Measurements from ENCODE around the gene TALDO1.

The TALDO1 gene

DNA sequence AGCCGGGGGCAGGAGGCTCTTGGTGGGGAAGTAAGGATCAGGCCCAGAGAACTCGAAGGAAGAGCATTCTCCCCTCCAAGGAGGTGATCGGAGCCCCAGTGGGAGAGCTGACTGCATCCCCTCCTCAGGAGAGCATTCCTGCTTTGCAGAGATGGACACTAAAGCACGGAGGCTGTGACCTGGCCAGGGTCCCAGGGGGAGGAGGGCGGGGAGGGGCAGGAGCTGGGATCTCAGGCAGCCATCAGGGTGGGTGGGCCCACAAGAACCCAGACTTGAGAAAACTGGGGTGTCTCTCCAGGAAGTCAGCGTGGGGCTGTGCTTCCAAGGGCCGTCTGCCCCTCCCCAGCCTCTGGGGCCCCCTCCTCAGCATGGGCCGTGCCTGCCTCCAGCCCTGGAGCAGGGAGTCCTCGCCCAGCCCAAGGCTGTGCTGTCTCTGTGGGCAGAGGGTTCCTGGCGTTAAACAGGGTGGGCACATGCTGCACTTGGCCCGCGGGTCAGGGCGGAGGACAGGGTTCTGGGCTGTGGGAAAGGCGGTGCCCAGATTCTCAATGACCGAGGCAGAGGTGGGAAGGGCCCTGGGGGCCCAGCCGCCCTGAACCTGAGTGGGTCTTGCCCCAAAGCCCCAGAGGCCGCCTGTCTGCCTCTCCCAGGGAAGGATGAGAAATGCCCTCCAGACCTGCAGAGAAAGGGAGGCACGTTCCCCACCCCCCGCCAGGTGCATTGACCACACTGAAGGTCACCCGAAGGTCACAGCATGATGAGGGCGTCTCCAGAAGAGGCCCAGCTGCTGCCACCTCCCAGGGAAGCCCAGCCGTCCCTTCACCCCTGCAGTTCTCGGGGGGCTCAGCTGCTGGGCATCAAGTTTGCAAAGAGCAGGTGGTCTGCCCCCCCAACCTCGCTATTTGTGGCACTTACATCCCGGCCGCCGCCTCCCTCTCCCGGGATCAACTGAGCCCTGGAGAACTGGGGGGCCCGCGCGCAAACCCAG lies 42.0 kb downstream of the TALDO1 start:
- no peak for DNase-seq

DNA sequence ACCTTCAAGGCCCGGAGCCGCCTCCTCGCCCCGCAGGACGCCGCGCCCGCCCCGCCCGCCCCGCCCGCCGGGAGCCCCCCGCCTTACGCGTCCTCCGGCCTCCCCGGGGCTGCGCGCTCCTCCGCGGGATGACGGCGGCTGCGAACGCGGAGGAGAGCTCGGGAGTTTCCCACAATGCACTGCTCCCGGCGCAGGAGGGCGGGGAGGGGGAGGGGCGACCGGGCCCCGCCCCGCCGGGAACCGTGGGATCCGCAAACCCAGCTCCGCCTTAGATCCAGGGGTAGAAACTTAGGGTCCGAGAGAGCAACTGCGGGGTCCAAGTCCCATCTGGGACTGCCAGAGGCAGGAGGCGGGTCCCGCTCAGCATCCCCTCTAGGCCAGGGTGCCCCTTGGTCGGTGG lies 42.7 kb downstream of the TALDO1 start, which contains the start of gene CEND1:
Gene CEND1 (minus strand): TSS at position 148 of the 400 bp plus-strand sequence. CDS start 1,514 bp downstream, outside the sequence.
- peak; percentile 30 for DNase-seq

DNA sequence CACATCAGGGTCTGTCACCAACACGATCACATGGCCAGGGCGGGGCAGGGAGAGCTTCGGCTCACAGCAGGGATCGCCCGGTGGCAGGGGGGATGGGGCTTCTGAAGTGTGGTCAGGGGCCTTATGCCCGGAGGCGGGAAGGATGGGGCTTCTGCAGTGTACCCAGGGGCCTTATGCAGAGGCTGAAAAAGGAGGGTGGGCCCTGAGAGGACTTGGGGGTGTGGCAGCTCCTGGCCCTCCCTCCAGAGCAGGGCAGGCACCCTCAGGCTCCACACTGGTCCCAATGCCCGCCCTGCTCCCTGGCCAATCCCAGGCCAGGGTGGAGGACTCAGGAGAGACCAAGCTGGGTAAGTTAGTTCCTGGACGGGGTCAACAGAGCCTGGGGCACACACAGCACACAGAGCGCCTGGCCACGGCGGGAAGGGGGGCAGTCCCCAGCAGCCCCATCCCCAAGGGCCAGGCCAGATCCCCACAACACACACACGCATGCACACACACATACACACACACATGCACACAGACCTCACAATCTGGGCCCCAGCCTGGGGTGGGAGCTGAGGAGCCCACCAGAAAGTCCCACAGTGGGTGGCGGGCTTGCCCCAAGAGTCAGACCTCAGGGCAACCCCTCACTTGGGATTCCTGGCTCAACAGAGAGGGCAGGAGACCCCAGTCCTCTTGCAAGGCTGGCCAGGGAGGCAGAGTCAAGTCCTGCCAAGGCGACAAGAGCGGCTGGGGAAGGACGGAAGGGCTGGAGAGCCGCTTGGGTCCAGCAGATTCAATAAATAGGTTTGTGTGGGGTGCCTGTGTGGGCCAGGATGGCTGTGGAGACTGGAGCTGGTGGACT lies 43.7 kb downstream of the TALDO1 start:
- no peak for DNase-seq

DNA sequence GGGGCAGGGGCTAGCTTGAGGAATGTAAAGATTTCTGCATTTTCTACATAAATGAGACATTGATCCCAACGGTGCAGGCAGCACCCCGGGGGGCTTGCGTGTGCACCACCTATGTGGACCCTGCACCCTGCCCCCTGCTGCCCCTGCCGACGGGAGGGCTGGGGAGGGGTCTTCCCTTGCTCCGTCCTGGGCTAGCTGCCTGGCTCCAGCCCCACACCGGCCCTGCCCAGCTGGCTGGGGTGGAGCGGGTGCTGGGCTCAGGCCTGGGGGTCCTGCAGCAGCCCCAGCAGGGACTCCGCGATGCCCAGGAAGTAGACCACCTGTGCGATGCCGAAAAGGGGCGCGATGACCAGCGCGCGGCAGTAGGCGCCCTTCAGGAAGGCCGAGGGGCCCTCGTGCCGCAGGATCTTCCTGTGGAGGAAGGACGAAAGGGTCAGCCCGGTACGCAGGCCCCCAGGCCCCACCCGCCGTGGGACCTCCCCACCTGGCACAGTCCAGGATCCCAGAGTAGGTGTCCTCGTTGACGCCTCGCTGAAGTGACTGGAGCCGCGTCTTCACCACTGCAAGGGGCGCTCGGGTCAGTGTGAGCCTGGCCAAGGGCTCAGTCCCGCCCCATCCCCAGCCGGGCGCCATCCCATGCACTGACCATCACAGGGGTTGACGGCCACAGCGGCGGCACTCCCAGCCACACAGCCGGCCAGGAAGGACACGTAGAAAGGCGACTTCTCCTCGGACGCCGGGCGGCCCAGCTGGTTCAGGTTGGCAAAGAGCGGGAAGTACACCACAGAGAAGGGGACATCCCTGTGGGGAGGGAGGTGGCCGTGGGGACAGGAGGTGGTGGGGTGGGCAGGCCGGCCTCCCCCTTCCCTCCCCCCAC lies 44.6 kb downstream of the TALDO1 start:
- DNase-seq = no peak

DNA sequence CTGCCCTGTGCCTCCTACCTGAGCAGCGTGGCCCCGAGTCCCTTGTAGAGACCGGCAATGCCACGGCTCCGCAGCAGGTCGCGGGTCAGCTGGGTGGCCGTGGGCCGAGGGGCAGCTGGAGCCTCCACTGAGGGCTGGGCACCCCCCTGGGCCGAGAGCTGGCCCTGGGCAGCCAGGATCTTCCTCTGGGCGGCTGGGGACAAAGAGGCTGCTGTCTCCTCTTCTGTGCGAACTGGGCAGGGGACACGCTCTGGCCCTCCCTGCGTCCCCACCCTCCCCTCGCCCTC lies 45.2 kb downstream of the TALDO1 start:
- no peak for DNase-seq

DNA sequence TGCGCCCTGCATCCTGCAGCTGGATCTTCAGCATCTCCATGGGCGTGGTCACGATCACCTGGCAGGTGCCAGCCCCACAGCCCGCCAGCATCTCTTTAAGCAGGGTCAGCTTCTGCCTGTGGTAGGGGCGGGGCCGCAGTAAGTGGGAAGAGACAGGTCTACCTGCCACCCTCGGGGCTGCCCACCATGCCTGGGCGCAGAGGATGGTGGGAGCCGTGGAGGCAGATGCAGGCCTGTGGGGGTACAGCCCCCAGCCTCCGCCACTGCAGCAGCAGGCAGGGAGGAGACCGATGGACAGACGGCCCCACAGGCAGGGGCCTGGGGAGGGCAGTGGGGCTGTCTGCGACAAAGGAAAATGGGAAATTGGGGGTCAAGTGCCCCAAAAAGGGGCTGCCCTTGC lies 45.6 kb downstream of the TALDO1 start:
- no peak for DNase-seq

DNA sequence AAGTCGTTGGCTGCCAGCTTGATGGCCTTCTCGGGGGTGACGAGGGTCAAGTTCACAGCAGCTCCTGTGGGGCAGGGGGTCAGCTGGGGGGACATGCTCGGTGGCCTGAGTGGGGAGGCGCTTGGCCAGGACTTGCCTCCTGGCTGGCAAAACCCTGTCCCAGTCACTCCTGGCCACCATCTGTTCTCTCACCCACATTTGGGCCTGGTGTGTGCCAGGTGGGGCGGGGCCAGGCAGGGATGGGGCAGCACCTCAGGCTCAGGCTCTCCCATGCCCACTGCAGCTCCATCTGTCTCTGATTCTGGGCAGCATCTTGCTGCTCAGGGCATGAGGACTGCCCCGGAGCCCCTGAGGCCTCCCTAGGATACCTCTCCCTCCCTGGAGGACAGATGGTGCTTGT lies 46.3 kb downstream of the TALDO1 start:
- no peak for DNase-seq

DNA sequence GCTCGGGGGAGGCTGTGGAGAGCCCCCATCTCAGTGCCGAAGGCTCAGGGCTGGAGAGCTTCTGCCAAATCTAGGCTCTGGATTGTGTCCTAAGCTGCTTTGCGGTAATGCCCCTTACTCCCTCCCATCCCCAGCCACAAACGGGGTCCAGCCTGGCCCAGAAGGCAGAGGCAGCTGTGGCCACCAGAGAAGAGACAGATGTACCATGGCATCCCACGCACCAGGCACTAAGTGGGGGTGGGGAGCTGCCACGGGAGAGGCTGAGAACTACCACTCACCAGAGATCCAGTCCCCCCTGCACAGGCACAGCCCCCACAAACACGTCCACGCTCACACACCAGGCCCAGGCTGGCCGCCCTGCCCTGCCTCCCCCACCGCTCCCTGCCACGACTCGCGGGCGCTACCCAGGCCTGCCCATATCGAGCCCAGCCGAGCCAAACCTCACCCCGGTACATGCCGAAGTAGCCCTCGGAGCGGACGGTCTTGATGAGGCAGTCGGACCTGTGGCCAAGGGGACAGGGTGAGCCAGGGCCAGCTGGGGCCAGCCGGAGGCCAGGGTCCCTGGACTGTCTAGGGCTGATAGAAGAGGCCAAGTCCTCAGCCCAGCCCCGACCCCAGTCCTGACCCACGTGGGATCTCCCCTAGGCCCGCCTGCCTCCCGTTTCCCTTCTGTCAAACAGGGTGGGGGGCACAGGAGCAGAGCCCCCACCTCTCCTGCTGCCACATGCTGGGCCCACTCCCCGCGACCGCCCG lies 46.9 kb downstream of the TALDO1 start:
- no peak for DNase-seq

DNA sequence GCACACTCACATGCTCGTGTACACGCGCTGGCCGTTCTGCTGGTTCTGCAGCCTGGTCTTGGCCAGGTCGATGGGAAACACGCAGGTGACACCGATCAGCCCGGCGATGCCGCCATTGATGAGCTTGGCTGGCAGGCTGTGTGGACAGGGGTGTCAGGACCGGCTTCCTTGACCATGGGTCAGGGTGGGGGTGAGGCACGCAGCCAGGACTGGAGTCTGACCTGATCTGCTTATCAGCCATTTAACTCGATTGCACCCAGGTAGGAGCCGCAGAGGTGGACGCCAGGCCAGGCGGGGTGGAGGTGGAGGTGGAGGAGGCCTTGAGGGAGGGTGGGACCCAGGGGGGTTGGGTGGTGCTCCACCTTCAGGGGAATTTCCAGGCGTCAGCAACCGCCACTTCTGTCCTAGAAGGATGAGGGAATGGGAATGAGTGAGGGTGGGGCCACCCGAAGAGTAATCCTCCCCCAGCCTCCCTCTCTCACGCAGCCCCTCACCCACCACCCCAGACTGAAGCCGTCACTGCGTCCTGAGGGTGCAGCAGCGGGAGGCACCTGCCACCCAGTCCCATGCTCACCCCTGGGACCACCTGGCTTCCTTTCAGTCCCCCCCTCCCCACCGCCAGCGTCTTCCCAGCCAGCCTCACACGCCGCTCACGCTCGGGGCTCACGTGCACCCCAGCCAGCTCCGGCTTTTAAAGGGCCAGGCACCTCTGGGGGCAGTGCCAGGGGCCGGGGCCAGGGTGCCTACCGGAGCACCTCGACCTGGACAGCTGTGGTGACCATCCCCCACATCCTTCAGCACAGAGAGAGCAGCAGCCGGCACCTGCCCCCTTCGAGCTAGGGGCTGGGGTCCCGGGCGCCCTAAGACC lies 47.7 kb downstream of the TALDO1 start:
- no peak for DNase-seq

DNA sequence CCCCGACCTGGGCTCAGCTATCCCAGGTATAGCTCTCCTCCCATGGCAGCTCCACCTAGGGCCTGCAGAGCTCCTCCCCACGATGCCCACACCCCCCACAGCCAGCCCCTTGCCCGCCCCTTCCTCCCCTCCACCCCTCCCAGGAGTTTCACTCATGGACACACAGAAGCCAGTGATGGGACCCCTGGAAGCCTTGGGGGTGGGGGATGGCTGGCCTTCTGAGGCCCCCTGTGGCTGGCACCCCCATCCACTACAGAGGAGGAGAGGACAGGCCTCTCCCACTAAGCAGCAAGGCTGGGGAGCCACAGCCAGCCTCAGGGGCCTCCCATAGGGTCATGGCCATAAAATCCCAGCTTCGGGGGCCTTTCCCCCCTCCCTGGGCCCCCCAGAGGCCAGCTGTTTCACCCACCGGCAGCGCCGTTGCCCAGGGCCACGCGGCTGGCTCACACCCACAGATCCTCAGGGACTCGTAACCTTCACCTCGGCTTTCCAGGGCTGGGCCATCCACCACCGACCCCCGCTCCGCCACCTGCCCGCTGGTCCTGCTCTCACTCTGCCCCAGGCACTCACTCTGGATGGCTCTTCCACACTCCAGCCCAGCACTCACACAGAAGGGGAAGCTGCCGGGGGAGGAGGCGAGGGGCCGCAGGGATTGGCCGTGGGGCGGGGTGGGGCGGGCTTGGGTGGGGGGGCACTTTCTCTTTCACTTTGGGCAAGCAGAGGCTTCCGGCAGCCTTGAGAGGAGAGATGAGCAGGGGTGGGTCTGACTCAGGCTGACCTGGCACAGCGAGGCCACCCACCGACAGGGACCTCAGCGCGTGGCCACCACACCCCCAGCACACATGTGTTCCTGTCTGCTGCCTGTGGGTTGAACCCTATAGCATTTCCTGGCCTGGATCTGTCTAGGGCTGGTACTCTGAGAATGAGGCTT lies 48.6 kb downstream of the TALDO1 start:
- DNase-seq = peak; percentile 40

DNA sequence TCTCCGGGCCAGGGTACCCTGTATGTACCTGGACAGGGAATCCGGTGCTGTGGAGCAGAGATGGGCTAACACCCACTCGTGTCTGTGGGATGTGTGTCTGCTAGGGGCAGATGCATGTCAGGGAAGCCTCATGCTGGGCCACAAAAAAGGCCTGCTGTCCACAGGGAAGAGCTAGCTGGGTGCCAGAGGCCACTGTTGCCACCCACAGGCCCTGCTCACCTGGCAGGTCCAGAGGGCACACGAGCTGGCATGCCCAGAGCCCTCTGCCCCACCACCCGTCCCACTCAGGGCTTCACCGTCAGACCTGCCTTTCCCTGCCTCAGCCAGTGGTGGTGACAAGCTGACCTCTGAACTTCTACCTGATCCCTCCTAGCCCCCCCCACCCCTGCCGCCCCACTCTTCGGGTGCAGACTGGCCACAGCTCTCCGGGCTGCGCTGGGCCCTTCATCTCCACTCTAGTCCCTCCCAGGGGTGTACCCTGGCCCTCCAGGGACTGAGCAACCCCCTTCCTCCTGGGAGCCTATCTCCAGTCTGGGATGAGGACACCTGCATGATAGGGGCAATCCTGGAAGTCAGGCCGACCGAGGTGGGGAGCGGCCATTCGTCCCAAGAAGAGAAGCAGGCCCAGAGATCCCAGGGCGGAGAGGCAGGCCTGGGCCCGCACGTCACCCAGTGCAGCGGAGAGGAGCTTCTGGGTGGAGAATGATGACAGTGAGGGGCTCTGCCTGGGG lies 49.5 kb downstream of the TALDO1 start:
- no peak for DNase-seq

DNA sequence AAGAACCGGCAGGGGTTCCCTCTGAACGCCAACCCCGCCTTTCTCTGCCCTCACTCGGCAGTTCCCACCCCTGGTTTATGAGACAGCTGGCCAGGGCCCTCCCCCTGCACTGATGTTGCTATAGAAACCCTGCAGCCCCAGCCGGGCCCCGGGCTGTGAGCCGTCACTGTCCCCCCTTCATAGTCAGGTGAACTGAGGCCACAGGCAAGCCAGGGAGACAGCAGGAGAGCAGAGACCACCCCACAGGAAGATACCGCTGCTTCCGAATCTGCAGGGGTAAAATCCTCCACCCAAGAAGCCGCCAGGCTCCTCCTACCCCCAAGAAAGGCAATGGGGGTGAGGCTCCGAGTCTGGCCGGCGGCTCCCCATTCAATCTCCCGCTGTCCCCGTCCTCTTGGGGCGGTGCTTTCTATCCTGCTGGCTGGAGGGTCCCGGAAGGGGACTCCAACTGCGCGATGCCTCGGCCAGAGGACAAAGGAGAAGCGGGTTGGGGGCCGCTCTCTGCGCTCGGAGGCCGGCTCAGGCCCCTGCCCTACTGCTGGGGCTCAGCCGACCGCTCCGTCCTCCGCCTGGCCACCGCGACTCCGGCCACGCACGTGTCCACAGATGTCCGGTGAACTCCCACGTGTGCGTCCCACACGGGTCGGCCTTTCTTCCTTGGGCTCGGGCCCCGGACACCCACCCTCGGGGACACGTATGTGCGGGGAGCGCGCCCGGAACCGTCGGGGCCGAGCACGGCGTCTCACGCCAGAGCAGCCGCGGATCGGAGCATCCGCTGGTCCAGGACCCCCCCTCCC lies 50.2 kb downstream of the TALDO1 start:
- peak; percentile 77 for DNase-seq

DNA sequence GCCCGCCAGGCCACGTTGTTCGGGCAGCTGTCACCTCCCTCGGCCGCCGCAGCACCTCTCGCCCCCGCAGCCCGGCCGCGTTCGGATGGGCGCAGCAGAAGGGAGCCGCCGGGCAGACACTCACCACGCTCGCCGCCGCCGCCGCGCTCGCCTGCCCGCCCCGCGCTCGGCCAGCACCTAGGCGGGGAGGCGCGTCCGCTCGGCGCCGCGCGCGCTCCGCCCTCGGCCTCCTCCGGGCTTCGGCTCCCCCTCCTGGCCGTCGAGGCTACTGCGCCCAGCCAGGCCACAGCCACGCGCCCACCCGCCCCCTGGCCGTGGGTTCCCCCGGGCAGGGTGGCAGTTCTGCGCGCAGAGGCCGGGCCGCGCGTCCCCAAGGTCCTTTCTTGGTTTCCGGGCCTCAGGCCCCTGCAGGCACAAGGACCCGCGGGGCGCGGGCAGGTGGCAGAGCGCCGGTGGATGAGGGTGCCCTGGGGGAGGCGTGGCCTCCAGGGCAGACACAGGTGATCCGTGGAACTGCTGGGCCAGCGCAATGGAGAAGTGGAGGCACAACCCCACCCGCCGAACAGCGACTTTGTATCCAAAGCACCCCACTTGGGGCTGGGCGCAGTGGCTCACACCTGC lies 50.9 kb downstream of the TALDO1 start, which contains the start of gene SLC25A22:
Gene SLC25A22 (minus strand): TSS at position 189 of the 621 bp plus-strand sequence. CDS start 3,275 bp downstream, outside the sequence.
- peak; percentile 77 for DNase-seq

DNA sequence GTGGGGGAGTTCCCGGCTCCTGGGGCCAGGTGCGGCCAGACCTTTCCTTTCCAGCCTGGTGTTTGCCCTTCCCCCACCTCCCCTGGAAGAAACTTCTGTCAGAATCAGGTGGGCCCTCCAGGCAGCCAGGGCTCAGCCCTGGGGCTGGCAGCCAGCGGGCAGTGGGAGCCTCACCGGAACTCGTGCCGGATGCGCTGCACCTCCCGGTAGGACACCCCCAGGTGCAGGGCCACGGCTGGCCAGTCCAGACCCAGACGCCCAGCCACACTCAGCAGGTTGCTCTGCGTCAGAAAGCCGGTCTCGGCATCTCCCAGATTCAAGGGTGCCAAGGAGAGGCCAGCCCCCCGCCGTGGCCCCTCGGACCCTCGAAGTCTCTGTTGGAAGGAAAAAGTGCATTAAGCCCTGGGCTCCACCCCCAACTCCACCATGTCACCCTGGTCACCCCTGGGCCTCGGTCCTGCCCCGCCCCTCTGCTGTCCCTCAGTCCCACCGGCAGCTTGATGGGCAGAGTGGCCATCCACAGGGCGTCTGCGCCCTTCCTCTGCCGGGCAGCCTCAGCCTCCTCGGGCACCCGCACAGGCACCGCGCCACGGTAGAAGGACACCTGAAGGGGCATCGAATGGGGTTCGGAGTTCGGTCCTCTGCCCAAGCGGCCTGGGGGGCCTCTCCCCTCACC lies 52.5 kb downstream of the TALDO1 start:
- DNase-seq = no peak

DNA sequence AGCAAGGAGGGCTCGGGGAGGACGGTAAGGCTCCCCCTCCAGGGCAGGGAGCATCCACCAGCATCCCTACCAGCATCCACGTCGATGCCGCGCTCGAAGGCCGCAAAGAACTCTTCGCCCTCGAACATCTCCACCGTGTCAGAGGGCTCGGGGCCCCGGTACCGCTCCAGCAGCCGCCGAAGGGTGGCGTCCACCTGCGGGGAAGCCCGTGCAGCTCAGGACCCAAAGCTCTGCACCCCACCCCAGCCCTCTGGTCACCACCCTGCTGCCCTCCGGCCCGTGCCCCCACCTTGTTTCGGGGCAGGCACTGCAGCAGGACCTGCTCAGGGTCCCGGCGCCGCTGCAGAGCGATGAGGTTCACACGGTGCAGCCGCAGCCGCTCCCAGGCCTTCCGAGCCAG lies 53.2 kb downstream of the TALDO1 start:
- no peak for DNase-seq

DNA sequence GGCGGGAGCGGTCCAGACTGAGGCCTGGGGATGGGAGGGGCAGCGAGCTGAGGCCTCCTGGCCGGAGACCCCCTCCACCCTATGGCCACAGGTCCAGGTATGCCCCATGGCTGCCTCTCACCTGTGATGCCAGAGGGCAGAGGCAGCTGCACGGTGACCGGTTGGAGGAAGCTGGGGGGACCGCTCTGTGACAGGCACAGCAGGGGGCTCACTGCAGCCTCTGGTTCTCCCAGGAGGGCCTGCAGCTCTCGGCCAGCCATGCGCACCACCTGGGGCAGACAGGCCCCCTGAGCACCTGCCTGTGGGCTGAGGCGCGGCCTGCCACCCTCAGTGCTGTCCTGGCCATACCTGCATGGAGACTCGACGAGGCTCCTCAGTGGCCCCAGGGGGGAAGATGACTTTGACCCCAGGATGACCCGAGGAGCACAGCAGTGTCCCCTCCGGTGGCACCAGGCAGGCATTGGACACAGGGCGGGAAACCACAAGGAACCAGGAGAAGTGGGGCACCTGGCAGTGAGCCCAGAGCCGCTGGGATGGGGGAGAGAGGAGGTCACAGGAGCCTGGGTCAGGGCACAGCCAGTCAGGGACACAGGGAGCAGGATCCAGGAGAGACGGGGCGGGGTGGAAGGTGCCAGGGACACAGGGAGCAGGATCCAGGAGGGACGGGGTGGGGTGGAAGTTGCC lies 54.0 kb downstream of the TALDO1 start:
- DNase-seq = no peak
